ENCODE data around the gene MEF2A.
"Not testable (repeated sequence)": the region's sequence is repeated elsewhere in the genome, so short reads cannot be mapped to it uniquely, and the experiment has no call there.

MEF2A gene

GRCh38 chr15:99732751-99733267, 167.0 kb downstream of the MEF2A start:
- DNase-seq, result no peak

GRCh38 chr15:99733268-99734039, 167.7 kb downstream of the MEF2A start, which contains the start of gene LYSMD4:
Gene LYSMD4 (minus strand): TSS chr15:99733437. CDS start chr15:99731999, 1,438 bp downstream.
- DNase-seq, result peak; percentile 99

GRCh38 chr15:99734040-99734291, 168.2 kb downstream of the MEF2A start:
- DNase-seq, result not testable (repeated sequence)

- DNase-seq, result no peak
Measured at GRCh38 chr15:99734575-99734974, 168.8 kb downstream of the MEF2A start.

GRCh38 chr15:99735868-99736267, 170.1 kb downstream of the MEF2A start:
- DNase-seq, result no peak

GRCh38 chr15:99736702-99737101, 170.9 kb downstream of the MEF2A start:
- DNase-seq, result no peak

GRCh38 chr15:99738021-99738847, 172.4 kb downstream of the MEF2A start:
- DNase-seq, result no peak

GRCh38 chr15:99741835-99742234, 176.1 kb downstream of the MEF2A start:
- no peak for DNase-seq

GRCh38 chr15:99744142-99744541, 178.4 kb downstream of the MEF2A start:
- DNase-seq, result no peak

GRCh38 chr15:99745370-99746086, 179.7 kb downstream of the MEF2A start:
- DNase-seq, result no peak

GRCh38 chr15:99749386-99749785, 183.6 kb downstream of the MEF2A start:
- no peak for DNase-seq

GRCh38 chr15:99750326-99750725, 184.5 kb downstream of the MEF2A start:
- not testable (repeated sequence) for DNase-seq

GRCh38 chr15:99752556-99752955, 186.8 kb downstream of the MEF2A start:
- no peak for DNase-seq

GRCh38 chr15:99753066-99753465, 187.3 kb downstream of the MEF2A start:
- DNase-seq, result no peak

GRCh38 chr15:99755692-99756409, 190.1 kb downstream of the MEF2A start:
- DNase-seq, result peak; percentile 17

- no peak for DNase-seq
Measured at GRCh38 chr15:99762288-99762687, 196.5 kb downstream of the MEF2A start.

- no peak for DNase-seq
Measured at GRCh38 chr15:99763827-99764226, 198.0 kb downstream of the MEF2A start.

GRCh38 chr15:99764522-99764921, 198.7 kb downstream of the MEF2A start:
- no peak for DNase-seq
